Duodenal mucosa (tissue), 2 donors: ENCODE measurements around the gene CNTD1.
"Not testable (repeated sequence)": the region's sequence is repeated elsewhere in the genome, so short reads cannot be mapped to it uniquely, and the experiment has no call there.

ENCODE experiments used
- H3K27ac ChIP-seq: one replicate; pipeline ENCODE4 v1.7.0; 2013; ENCODE audit warnings: low read depth, low read length
- H3K27me3 ChIP-seq, 2 donors: one replicate each; pipeline ENCODE4 v1.7.0; 2013; ENCODE audit warnings: low read length in 2 of 2, control low read depth in 1 of 2; ENCODE audit not compliant: insufficient read depth in 2 of 2, control insufficient read depth in 1 of 2
- H3K36me3 ChIP-seq, 2 donors: one replicate each; pipeline ENCODE4 v1.7.0; 2013; ENCODE audit warnings: low read length in 2 of 2, control low read depth in 1 of 2; ENCODE audit not compliant: insufficient read depth in 2 of 2, control insufficient read depth in 1 of 2
- H3K4me1 ChIP-seq, 2 donors: one replicate each; pipeline ENCODE4 v1.7.0; 2013; ENCODE audit warnings: low read length in 2 of 2, control low read depth in 1 of 2; ENCODE audit not compliant: insufficient read depth in 2 of 2, control insufficient read depth in 1 of 2
- H3K4me3 ChIP-seq, 2 donors: one replicate each; pipeline ENCODE4 v1.7.0; 2013; ENCODE audit warnings: low read length in 2 of 2, low read depth in 1 of 2
- H3K9ac ChIP-seq, 2 donors: one replicate each; pipeline ENCODE4 v1.7.0; 2013; ENCODE audit warnings: low read length in 2 of 2, low read depth in 1 of 2
- H3K9me3 ChIP-seq, 2 donors: one replicate each; pipeline ENCODE4 v1.7.0; 2013; ENCODE audit warnings: low read length in 2 of 2, control low read depth in 1 of 2; ENCODE audit not compliant: control insufficient read depth in 1 of 2

Gene CNTD1

DNA sequence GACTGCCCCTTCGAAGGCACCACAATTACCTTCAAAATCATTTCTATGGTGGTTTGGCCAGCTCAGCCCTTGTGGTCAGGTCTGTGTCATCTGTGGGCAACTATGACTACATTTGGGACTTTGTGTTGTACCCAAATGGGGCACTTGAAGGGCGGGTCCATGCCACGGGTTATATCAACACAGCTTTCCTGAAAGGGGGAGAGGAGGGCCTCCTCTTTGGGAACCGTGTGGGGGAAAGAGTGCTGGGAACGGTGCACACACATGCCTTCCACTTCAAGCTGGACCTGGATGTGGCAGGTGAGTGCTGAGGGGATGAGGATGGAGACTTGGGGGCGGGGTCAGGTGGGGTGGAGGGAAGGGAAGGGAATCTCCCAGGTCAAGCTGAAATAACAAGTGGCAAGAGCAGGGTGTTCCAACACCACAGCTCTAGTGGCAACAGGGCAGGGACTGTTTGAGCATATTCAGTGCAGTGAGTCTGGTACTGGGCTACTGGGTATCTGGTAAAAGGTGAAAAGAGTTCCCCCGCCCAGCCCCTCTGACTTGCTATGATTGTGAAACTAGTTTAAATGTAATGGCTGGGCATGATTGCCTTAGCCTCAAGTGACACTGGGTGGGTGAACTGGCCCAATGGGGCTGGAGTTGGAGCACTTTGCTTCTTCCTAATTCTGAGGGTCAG, 47.4 kb downstream of the CNTD1 start:
- Histone ChIP-seq H3K27ac (no peak overlapping the region), H3K27me3 (no peaks in the 10 kb centered on the region), H3K4me3 (no peak overlapping the region), H3K4me1 (peaks cover 10 to 13% of the 10 kb centered on the region in 2 donors), H3K9ac (no peak overlapping the region), H3K9me3 (no peaks in the 10 kb centered on the region), H3K36me3 (peaks cover 37 to 44% of the 10 kb centered on the region in 2 donors)

DNA sequence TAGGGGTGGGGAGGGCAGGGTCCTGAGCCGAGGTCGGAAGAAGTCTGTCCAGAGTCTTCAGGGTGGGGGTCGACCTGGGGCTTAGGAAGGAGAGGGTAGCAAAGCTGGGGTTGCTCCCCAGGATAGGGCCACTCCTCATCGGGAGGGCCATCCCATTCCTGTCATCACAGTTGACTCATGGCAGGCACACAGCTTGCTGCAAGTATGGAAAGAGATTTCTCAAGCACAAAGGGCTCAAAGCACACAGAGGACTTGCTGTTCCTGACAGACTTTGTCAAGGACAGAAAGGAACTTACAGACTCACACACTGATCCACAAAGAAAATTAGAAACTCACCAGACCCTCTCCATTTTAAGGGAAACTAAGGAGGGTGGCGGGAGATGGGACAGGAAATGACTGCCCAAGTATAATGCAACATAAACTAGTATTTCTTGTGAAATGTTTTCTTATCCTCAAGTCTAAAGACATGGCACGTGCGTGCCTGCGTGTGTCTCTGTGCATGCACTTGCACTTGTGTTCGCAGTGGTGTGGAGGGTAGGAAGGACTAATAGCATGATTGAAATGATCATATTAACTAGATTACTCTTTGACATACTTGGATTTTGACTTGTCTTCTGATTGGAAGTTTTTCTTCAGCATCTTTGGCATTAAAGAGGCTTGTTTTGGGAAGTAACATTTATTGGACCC, 48.1 kb downstream of the CNTD1 start:
- Histone ChIP-seq H3K27me3 (no peaks in the 10 kb centered on the region), H3K36me3 (peaks cover 31 to 38% of the 10 kb centered on the region in 2 donors), H3K9ac (no peak overlapping the region), H3K4me3 (no peak overlapping the region), H3K27ac (no peak overlapping the region), H3K9me3 (no peaks in the 10 kb centered on the region), H3K4me1 (peaks cover 10 to 13% of the 10 kb centered on the region in 2 donors)

- no peaks in the 10 kb centered on the region for H3K9me3 ChIP-seq
- H3K27me3 ChIP-seq, result no peaks in the 10 kb centered on the region
- peaks cover 19 to 24% of the 10 kb centered on the region in 2 donors for H3K36me3 ChIP-seq
- no peak overlapping the region for H3K27ac ChIP-seq
- no peak overlapping the region for H3K9ac ChIP-seq
- peaks cover 10 to 13% of the 10 kb centered on the region in 2 donors for H3K4me1 ChIP-seq
- H3K4me3 ChIP-seq, result no peak overlapping the region
These were observed 49.4 kb downstream of the CNTD1 start for GRCh38 chr17:42848093-42848492.

DNA sequence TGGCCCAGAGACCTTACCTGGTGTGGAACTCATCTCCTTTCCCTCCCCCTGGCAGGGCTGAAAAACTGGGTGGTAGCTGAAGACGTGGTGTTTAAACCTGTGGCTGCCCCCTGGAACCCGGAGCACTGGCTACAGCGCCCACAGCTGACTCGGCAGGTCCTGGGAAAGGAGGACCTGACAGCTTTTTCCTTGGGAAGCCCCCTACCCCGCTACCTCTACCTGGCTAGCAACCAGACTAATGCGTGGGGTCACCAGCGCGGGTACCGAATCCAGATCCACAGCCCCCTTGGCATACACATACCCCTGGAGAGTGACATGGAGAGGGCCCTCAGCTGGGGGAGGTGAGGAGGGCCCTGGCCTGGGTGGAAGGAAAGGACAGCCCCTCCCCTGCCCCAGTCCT, 50.4 kb downstream of the CNTD1 start:
- H3K4me1 ChIP-seq, result peaks cover 10 to 13% of the 10 kb centered on the region in 2 donors
- H3K27me3 ChIP-seq, result no peaks in the 10 kb centered on the region
- peaks cover 12 to 18% of the 10 kb centered on the region in 2 donors for H3K36me3 ChIP-seq
- no peaks in the 10 kb centered on the region for H3K9me3 ChIP-seq
- H3K27ac ChIP-seq, result no peak overlapping the region
- no peak overlapping the region for H3K4me3 ChIP-seq
- H3K9ac ChIP-seq, result no peak overlapping the region

DNA sequence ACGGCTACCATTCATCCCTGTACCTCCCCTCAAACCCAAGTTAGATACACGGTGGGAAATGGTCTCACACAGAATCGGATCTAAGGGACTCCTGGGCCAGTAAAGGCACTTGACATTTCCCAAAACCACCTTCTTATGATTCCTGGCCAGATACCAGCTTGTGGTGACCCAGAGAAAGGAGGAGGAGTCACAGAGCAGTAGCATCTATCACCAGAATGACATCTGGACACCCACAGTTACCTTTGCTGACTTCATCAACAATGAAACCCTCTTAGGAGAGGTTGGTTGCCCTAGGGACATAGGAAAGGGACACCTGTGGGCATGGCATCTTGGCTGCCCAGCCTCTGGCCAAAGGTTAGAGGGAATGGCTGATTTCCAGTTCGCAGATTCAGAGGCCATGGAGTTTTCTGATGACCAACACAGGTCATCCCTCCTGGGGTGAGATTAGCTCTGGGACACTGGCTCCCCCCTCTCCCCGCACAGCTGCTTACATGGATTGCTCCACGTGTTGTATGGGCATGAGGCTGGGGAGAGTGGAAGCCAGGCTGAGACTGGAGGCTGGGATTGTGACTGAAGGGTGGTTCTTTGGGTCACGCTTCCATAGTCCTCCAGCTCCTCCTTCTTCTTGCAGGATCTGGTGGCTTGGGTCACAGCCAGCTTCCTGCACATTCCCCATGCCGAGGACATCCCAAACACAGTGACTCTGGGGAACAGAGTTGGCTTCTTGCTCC, 51.0 kb downstream of the CNTD1 start:
- H3K4me1 ChIP-seq, result peaks cover 10 to 13% of the 10 kb centered on the region in 2 donors
- H3K27ac ChIP-seq, result no peak overlapping the region
- no peaks in the 10 kb centered on the region for H3K9me3 ChIP-seq
- no peak overlapping the region for H3K9ac ChIP-seq
- H3K4me3 ChIP-seq, result peak overlapping the region; percentile 11 to 41
- no peaks in the 10 kb centered on the region for H3K27me3 ChIP-seq
- H3K36me3 ChIP-seq, result peaks cover 8 to 12% of the 10 kb centered on the region in 2 donors

GRCh38 chr17:42850954-42851353, 52.3 kb downstream of the CNTD1 start, which contains the start of gene AOC3:
TSS of gene AOC3 (plus strand) at chr17:42851199. CDS start at chr17:42851344, 145 bp downstream.
- peaks cover 10 to 13% of the 10 kb centered on the region in 2 donors for H3K4me1 ChIP-seq
- no peaks in the 10 kb centered on the region for H3K27me3 ChIP-seq
- H3K4me3 ChIP-seq, result peak within 1 kb of the TSS; percentile 11 to 41
- no peaks in the 10 kb centered on the region for H3K36me3 ChIP-seq
- peak within 1 kb of the TSS; percentile 42 for H3K27ac ChIP-seq
- no peaks in the 10 kb centered on the region for H3K9me3 ChIP-seq
- H3K9ac ChIP-seq, result no peak within 1 kb of the TSS

DNA sequence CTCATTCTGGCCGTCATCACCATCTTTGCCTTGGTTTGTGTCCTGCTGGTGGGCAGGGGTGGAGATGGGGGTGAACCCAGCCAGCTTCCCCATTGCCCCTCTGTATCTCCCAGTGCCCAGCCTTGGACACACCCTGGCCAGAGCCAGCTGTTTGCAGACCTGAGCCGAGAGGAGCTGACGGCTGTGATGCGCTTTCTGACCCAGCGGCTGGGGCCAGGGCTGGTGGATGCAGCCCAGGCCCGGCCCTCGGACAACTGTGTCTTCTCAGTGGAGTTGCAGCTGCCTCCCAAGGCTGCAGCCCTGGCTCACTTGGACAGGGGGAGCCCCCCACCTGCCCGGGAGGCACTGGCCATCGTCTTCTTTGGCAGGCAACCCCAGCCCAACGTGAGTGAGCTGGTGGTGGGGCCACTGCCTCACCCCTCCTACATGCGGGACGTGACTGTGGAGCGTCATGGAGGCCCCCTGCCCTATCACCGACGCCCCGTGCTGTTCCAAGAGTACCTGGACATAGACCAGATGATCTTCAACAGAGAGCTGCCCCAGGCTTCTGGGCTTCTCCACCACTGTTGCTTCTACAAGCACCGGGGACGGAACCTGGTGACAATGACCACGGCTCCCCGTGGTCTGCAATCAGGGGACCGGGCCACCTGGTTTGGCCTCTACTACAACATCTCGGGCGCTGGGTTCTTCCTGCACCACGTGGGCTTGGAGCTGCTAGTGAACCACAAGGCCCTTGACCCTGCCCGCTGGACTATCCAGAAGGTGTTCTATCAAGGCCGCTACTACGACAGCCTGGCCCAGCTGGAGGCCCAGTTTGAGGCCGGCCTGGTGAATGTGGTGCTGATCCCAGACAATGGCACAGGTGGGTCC, 52.9 kb downstream of the CNTD1 start:
- peaks cover 10 to 13% of the 10 kb centered on the region in 2 donors for H3K4me1 ChIP-seq
- peak overlapping the region in 1 of 2 donors; percentile 32 for H3K4me3 ChIP-seq
- not testable (repeated sequence) for H3K36me3 ChIP-seq, H3K27me3 ChIP-seq, H3K9me3 ChIP-seq, H3K9ac ChIP-seq
- H3K27ac ChIP-seq, result peak overlapping the region; percentile 42

GRCh38 chr17:42852351-42852750, 53.7 kb downstream of the CNTD1 start:
- no peak overlapping the region for H3K9ac ChIP-seq
- no peaks in the 10 kb centered on the region for H3K9me3 ChIP-seq
- H3K4me1 ChIP-seq, result peaks cover 10 to 13% of the 10 kb centered on the region in 2 donors
- peak overlapping the region; percentile 1 for H3K27ac ChIP-seq
- no peaks in the 10 kb centered on the region for H3K27me3 ChIP-seq
- H3K36me3 ChIP-seq, result no peaks in the 10 kb centered on the region
- peak overlapping the region in 1 of 2 donors; percentile 46 for H3K4me3 ChIP-seq

GRCh38 chr17:42853004-42853403, 54.3 kb downstream of the CNTD1 start:
- H3K27me3 ChIP-seq, result no peaks in the 10 kb centered on the region
- H3K4me3 ChIP-seq, result peak overlapping the region; percentile 46 to 51
- no peaks in the 10 kb centered on the region for H3K9me3 ChIP-seq
- H3K36me3 ChIP-seq, result no peaks in the 10 kb centered on the region
- no peak overlapping the region for H3K9ac ChIP-seq
- peaks cover 10 to 13% of the 10 kb centered on the region in 2 donors for H3K4me1 ChIP-seq
- no peak overlapping the region for H3K27ac ChIP-seq
